OCI-LY3 (cell line): ENCODE data around the gene ZNF768.

Source experiments
- H2AFZ ChIP-seq: fragments of 200-600, 300-600 bp; shearing (Covaris generic); 2 replicates; pipeline ENCODE4 v1.6.0; 2014; ENCODE audit warnings: antibody characterized with exemption, low read depth, low read length
- H3K27ac ChIP-seq: fragments of 200-600, 300-600 bp; sonication (generic); 2 replicates; pipeline ENCODE4 v1.5.1; 2014; ENCODE audit warnings: mild to moderate bottlenecking, low read length, moderate library complexity, mixed read lengths
- H3K27me3 ChIP-seq: fragments of 200-600, 300-600 bp; sonication (generic); 2 replicates; pipeline ENCODE4 v1.6.1; 2014; ENCODE audit warnings: low read depth, low read length, mixed read lengths
- H3K36me3 ChIP-seq: fragments of 200-600, 300-600 bp; sonication (generic); replicated peaks from 2 replicates; pipeline ENCODE3; 2014; ENCODE audit warnings: low read depth, low read length, mixed read lengths
- H3K4me1 ChIP-seq: fragments of 300-600, 200-600 bp; sonication (generic); 2 replicates; pipeline ENCODE4 v1.6.1; 2014; ENCODE audit warnings: low read length, mixed read lengths
- H3K4me2 ChIP-seq: fragments of 200-600, 300-600 bp; sonication (generic); 2 replicates; pipeline ENCODE4 v1.6.1; 2014; ENCODE audit warnings: low read length, mixed read lengths
- H3K4me3 ChIP-seq: fragments of 300-600, 200-600 bp; sonication (generic); 2 replicates; pipeline ENCODE4 v1.5.1; 2014; ENCODE audit warnings: antibody characterized with exemption, mild to moderate bottlenecking, low read length, moderate library complexity
- H3K79me2 ChIP-seq: fragments of 300-600, 200-600 bp; shearing (Covaris generic); 2 replicates; pipeline ENCODE4 v1.6.1; 2014; ENCODE audit warnings: mild to moderate bottlenecking, low read length, mixed read lengths
- H3K9ac ChIP-seq: fragments of 300-600, 200-600 bp; shearing (Covaris generic); 2 replicates; pipeline ENCODE4 v1.6.0; 2014; ENCODE audit warnings: mild to moderate bottlenecking, low read length, moderate library complexity
- H3K9me3 ChIP-seq: fragments of 200-600, 300-600 bp; shearing (Covaris generic); 2 replicates; pipeline ENCODE4 v1.6.1; 2014; ENCODE audit warnings: low read length, mixed read lengths; ENCODE audit not compliant: insufficient read depth
- H4K20me1 ChIP-seq: fragments of 200-600, 300-600 bp; sonication (generic); 2 replicates; pipeline ENCODE4 v1.6.1; 2016; ENCODE audit warnings: low read length, mixed read lengths; ENCODE audit not compliant: insufficient read depth
- CTCF ChIP-seq: fragments of 200-600, 300-600 bp; sonication (generic); IDR thresholded peaks from 2 replicates; pipeline ENCODE4 v1.5.1; 2014; ENCODE audit warnings: antibody characterized with exemption, low read length, low read depth
- EZH2phosphoT487 ChIP-seq: fragments of 200-600 bp; shearing (Covaris generic); IDR thresholded peaks from 2 replicates; pipeline ENCODE4 v1.6.1; 2018; ENCODE audit warnings: antibody characterized with exemption, mixed run types, low read depth

Gene ZNF768

DNA sequence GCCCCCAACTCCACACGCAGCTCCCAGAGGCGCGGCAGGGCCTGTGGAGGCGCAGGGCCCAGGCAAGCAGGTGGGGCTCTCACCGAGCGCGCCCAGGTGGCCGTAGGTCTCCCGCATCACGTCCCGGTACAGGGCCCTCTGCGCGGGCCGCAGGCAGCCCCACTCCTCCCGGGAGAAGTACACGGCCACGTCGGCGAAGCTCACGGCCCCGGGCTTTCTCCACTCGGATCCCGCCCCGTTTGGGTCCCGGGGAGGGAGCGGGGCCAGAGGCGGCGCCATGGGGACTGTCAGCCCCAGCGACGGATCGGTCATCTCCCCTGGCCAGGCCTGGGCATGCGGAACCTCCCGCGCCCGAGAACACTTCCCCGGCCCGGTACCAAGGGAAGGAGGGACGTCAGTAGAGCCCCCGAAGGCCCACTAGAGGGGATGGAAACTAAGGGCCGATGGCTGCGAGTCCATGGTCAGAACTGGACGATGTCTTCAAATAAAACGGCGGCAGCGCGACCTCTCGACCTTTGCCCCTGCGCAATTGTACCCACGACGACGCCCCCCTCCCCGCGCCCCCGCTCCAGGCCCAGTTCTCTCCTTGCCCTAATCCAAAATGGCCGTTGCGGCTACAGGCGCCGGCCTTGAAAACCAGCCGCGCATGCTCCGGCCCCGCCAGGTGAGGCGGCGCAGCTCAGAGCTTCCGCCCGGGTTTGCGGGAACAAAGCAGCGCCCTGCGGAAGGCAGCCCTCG is 8.2 kb upstream of the ZNF768 start, which contains the start of gene ZNF747:
ZNF747 (minus strand) TSS at position 491 of the 738 bp plus-strand sequence; CDS start at position 312, 179 bp downstream.
- H3K79me2 ChIP-seq: peaks cover 27% of the 10 kb centered on the region

DNA sequence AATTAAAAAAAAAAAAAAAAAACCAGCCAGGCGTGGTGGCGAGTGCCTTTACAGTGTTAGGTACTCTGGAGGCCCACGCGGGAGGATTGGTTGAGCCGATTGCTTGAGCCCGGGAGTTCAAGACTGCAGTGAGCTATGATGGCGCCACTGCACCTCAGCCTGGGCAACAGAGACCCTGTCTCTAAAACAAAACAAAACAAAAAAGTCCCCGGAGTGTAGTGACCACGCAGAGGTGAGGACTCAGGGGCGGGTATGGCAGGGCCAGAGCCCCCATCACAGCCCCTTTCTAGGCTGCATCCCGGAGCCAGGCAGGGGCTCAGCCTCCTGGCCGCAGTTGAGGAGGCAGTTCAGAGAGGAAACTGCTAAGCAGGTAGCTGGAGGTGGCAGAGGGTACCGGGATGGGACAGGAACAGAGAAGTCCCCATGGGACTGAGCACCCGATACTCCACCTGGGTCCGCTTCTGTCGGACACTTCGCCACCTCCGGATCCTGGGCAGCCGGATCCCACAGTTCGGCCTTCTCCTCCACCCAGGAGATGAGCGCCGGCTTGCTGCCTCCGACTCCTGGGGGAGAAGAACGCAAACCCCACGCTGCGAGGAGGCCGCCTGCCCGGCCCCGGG is 7.5 kb upstream of the ZNF768 start:
- peak overlapping the region; percentile 45; the same call in 1 of the 2 replicates for H2AFZ ChIP-seq
- TF ChIP-seq CTCF: no peak
- TF ChIP-seq EZH2phosphoT487: no peak
- no peaks in the 10 kb centered on the region for H4K20me1 ChIP-seq
- H3K4me3 ChIP-seq: peak overlapping the region; percentile 92
- H3K27me3 ChIP-seq: no peaks in the 10 kb centered on the region
- H3K79me2 ChIP-seq: peaks cover 27% of the 10 kb centered on the region
- H3K4me2 ChIP-seq: peak overlapping the region; percentile 94
- no peaks in the 10 kb centered on the region for H3K9me3 ChIP-seq
- H3K4me1 ChIP-seq: peaks cover 9% of the 10 kb centered on the region
- peak overlapping the region; percentile 96 for H3K9ac ChIP-seq
- peak overlapping the region; percentile 76 for H3K27ac ChIP-seq
- peaks cover 4% of the 10 kb centered on the region for H3K36me3 ChIP-seq

More for the DNA sequence above, 8.2 kb upstream of the ZNF768 start, which contains the start of gene ZNF747:
- no peaks in the 10 kb centered on the region for H3K27me3 ChIP-seq
- no peaks in the 10 kb centered on the region for H4K20me1 ChIP-seq
- peak within 1 kb of the TSS; percentile 96 for H3K9ac ChIP-seq
- H3K9me3 ChIP-seq: no peaks in the 10 kb centered on the region
- H3K36me3 ChIP-seq: peaks cover 4% of the 10 kb centered on the region
- H3K4me1 ChIP-seq: peaks cover 11% of the 10 kb centered on the region
- peak within 1 kb of the TSS; percentile 76 for H3K27ac ChIP-seq
- TF ChIP-seq CTCF (0 out of 2 replicates have a peak, but pooled peaks have one; percentile 4), EZH2phosphoT487 (no peak)
- peak within 1 kb of the TSS; percentile 89 for H2AFZ ChIP-seq
- H3K4me2 ChIP-seq: peak within 1 kb of the TSS; percentile 94
- peak within 1 kb of the TSS; percentile 92 for H3K4me3 ChIP-seq

DNA sequence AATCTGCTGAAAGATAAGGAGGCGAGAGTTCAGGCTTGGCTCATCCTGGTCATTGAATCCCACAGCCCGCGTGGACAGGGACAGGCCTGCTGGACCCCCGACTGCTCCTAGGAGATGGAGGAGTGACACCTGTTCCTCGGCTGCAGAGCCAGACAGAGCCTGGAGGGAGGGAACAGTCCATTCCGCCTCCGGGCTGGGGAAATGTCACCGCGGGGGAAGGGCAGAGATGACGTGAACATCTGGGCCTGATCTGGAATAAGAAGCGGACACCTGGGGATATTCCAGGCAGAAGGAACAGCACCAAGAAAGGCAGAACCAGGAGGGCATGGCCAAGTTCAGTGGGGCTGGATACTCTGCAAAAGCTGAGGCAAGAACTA is 6.8 kb upstream of the ZNF768 start:
- Histone ChIP-seq H3K4me2 (peak overlapping the region; percentile 94; the same call in 1 of the 2 replicates), H3K79me2 (peaks cover 27% of the 10 kb centered on the region), H3K9ac (no peak overlapping the region), H3K4me3 (peak overlapping the region; percentile 92; the same call in 1 of the 2 replicates), H2AFZ (no peak overlapping the region), H4K20me1 (no peaks in the 10 kb centered on the region), H3K4me1 (peaks cover 16% of the 10 kb centered on the region), H3K27ac (no peak overlapping the region), H3K36me3 (peaks cover 4% of the 10 kb centered on the region), H3K9me3 (no peaks in the 10 kb centered on the region), H3K27me3 (no peaks in the 10 kb centered on the region)
- TF ChIP-seq EZH2phosphoT487: no peak
- no peak for TF ChIP-seq CTCF
